NCI-H510A treated with DMSO at 0.1 percent for 48 hours (cell line): ENCODE results near the gene STRA6.

ENCODE experiments used
- DNase-seq: peaks from one replicate; lab custom pipeline; 2025; lab: John Stamatoyannopoulos, UW

The STRA6 gene

DNA sequence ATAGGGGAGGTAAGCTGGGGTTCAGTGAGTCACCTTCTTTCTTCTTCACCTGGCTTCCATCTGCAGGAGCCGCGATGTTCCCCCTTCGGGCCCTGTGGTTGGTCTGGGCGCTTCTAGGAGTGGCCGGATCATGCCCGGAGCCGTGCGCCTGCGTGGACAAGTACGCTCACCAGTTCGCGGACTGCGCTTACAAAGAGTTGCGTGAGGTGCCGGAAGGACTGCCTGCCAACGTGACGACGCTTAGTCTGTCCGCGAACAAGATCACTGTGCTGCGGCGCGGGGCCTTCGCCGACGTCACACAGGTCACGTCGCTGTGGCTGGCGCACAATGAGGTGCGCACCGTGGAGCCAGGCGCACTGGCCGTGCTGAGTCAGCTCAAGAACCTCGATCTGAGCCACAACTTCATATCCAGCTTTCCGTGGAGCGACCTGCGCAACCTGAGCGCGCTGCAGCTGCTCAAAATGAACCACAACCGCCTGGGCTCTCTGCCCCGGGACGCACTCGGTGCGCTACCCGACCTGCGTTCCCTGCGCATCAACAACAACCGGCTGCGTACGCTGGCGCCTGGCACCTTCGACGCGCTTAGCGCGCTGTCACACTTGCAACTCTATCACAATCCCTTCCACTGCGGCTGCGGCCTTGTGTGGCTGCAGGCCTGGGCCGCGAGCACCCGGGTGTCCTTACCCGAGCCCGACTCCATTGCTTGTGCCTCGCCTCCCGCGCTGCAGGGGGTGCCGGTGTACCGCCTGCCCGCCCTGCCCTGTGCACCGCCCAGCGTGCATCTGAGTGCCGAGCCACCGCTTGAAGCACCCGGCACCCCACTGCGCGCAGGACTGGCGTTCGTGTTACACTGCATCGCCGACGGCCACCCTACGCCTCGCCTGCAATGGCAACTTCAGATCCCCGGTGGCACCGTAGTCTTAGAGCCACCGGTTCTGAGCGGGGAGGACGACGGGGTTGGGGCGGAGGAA lies 69.6 kb downstream of the STRA6 start:
- no peak for DNase-seq

DNA sequence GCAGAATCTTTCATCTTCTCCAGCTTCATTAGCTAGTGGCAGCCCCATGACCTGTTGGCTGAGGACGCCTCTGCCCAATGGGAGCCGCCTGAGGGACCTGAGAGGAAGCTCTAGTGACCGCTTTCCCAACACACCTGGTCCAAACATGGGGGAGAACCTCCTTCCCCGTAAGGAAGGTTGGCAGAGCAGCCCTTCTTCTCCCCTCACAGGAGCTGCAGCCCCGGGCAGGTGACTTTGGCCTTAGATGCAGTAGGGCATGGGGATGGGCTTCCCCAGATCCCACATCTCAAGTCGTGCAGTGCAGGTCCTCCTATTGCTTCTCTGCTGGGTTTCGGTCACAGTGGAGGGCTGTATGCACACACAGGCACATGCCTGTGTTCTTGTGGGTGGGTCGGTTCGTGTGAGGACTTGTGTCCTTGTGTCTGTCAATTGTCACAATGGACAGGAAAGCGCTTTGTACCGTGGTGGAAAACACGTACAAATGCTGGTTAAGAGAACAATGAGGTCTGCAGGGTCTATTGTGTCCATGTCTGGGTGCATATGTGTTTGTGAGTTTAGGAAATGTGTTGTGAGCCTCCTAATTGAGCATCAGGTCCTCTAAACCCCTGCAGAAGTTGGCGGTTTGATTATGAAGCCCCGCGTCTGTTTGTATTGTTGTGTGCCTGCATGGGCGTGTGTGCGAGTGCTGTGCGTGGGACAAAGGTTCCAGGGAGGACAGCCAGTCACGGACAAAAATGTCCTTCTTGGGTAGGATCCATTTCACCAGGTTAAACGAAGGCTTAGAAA lies 70.8 kb downstream of the STRA6 start:
- DNase-seq: no peak

DNA sequence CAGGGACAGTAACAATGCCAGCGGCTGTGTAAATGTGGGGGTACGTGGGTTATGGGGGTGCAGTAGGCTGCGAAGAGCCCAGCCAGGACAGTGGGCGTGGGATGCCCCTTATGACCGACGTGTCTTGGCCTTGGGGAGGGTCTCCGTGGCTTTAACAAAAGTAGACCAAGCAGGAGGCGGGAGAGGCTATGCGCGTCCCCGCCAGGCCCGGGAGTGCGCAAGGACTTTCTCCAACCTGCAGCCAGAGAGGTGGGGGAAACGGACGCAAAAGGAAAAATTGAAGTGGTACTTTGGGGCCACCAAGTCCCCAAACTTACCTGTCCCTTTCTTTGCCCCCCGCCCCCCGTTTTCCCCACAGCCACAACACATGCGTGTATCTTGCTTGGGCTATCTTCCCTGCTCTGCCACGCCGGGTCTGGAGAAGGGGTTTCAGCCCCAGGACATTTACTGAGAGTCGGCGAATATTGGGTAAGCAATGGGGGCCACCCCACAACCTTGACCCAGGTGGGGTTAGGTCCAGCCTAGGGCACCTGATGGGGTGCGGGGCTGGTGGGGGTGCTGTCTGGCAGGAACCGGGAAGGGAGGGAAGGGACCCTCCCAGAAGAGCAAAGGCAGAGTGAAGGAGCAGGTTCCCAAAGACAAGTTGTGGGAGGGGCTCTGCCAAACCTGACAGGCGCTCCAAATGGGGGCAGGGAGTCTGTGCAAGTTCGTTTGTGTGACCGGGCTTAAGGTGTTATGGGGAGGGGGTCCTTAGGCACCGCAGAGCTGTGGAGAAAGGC lies 71.5 kb downstream of the STRA6 start:
- DNase-seq: no peak

DNA sequence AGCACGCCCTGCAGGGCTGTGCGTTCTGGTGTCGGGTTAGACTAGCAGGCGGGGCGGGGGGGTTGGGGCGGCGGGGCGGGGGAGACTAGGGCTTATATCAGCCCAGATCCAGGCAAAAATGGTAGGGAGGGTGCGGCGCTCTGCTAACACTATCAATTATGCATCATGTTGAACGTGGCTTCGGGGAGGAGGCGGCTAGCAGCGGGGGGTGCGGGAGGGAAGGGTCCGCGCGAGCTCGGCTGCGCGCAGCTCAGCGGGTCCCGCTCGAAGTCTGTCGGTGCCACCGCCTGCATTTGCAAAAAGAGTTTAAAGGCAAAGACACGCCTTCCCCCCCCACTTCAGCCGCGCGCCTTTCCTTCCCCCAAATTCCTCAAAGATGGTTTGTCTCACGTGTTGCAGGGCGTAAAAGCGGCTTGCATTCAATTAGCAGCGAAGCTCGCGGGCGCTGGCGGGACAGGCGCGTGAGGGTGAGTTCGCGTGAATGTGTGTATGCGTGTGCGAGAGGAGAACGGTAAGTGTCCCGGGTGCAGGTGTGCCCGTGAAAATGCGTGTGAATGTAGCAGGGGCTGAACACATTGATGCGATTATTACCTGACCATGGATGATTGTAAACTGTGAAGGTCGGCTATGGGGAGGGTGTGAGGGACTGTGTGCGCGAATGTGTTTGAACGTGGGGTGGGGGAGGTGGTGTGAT lies 72.3 kb downstream of the STRA6 start, which contains the start of gene ISLR2:
Gene ISLR2, plus strand, starts transcription at position 432 of the 694 bp plus-strand sequence. CDS start 2,169 bp downstream, outside the sequence.
- no peak for DNase-seq

GRCh38 chr15:74129586-74130154 lies 72.9 kb downstream of the STRA6 start:
- no peak for DNase-seq
